ENCODE results near the gene PRKCQ.
"Not testable (repeated sequence)": the region's sequence is repeated elsewhere in the genome, so short reads cannot be mapped to it uniquely, and the experiment has no call there.

GRCh38 chr10:6439875-6440274, 140.2 kb downstream of the PRKCQ start:
- TF ChIP-seq CEBPB (IDR thresholded peaks at IDR 0.05; ENCODE audit: low read depth, low read length); CTCF (conservative IDR thresholded peaks at IDR 0.05; ENCODE audit: low read depth, low read length); FOS (IDR thresholded peaks at IDR 0.05; ENCODE audit: low read depth, low read length); POLR2A (IDR thresholded peaks at IDR 0.05; ENCODE audit: low read depth, low read length); NFE2L2 (IDR thresholded peaks at IDR 0.05; ENCODE audit: low read depth, low read length); RFX5 (IDR thresholded peaks at IDR 0.05; ENCODE audit: low read depth, low read length); MXI1 (IDR thresholded peaks at IDR 0.05; ENCODE audit: borderline replicate concordance, low read depth, low read length); MAZ (IDR thresholded peaks at IDR 0.05; ENCODE audit: borderline replicate concordance, low read depth, low read length); CHD1 (IDR thresholded peaks at IDR 0.05; ENCODE audit: low read depth, low read length); SMC3 (IDR thresholded peaks at IDR 0.05; ENCODE audit: low read depth, low read length); ELK1 (IDR thresholded peaks at IDR 0.05; ENCODE audit: borderline replicate concordance, low read depth, low read length): not testable (repeated sequence)
